AG10803 (cell line): Measurements from ENCODE around the gene SOS1.

Source experiments
- DNase-seq: peaks from one replicate; pipeline ENCODE4 v3.0.0; 2010; ENCODE audit warnings: low read depth
- H3K4me3 ChIP-seq: 2 replicates; pipeline ENCODE4 v1.5.1; 2011; ENCODE audit warnings: mild to moderate bottlenecking, low read length, control low read depth
- CTCF ChIP-seq: conservative IDR thresholded peaks from 2 replicates; pipeline ENCODE4 v1.5.1; 2011; ENCODE audit warnings: mild to moderate bottlenecking, low read length, control low read depth, inconsistent platforms

Gene SOS1

GRCh38 chr2:38981670-38982357 is 139.0 kb downstream of the SOS1 start:
- DNase-seq: no peak
- no peak for TF ChIP-seq CTCF

GRCh38 chr2:38981003-38981669 is 139.7 kb downstream of the SOS1 start:
- no peak for DNase-seq
- TF ChIP-seq CTCF: no peak
- no peak overlapping the region for H3K4me3 ChIP-seq

More at GRCh38 chr2:38981670-38982357, 139.0 kb downstream of the SOS1 start:
- H3K4me3 ChIP-seq: no peak overlapping the region

- no peak for DNase-seq
- no peak overlapping the region for H3K4me3 ChIP-seq
- no peak for TF ChIP-seq CTCF
Measured at GRCh38 chr2:38978908-38979307, 141.9 kb downstream of the SOS1 start.

DNA sequence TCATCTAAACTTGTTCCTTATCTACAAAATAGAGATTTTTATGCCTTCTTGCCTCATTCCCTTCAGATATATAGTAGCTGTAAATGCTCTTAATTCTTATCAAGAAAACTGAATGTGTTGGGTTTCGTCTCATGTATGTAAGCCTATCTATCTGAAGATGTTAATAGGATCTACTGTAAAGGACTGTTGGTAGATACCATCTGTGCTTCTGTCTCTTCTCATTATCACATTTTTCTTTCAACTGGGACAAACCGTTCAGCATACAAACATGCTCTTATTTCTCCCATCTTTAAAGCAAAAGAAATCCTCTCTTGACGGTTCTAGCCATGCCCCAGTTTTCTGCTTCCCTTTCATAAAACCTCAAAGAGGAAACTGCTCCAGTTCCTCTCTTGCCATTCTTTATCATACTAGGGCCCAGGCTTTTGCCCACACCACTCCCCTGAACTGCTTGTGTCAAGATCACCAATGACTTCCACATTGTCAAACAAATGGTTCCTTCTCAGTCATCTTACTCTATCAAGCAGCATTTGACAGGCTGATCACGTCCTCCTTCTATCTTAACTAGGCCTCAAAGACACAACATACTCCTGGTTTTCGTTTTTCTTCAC is 142.5 kb downstream of the SOS1 start:
- no peak for TF ChIP-seq CTCF
- DNase-seq: no peak
- no peak overlapping the region for H3K4me3 ChIP-seq

GRCh38 chr2:38977047-38977446 is 143.8 kb downstream of the SOS1 start:
- no peak for TF ChIP-seq CTCF
- H3K4me3 ChIP-seq: no peak overlapping the region
- no peak for DNase-seq

DNA sequence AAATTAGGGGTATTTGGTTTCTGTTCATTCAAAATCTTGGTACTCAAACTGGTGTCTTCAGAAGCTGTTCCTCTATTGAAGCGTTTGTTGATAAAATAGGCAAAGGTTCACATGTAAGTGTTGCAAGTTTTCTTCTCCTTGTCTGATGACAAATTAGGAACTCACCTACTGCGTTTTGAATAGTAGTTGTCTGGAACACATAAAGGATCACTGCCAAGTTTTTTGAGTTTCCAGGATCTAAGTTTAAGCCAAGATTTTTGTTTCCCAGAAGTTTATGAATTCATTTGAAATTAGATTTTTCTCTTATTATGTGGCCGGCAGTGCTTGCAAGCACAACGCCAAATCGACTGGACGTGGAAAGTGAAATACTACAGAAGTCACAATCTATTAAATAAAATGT is 145.8 kb downstream of the SOS1 start:
- DNase-seq: no peak

More for the DNA sequence above, 145.8 kb downstream of the SOS1 start:
- no peak overlapping the region for H3K4me3 ChIP-seq
- TF ChIP-seq CTCF: no peak
